NCI-H345 treated with DMSO at 0.1 percent for 48 hours (cell line): ENCODE data around the gene INS.

Source experiments
- DNase-seq: peaks from one replicate; lab custom pipeline; 2025; ENCODE audit not compliant: unreplicated experiment; lab: John Stamatoyannopoulos, UW

Gene INS

GRCh38 chr11:2122222-2122906, 38.6 kb downstream of the INS start:
- no peak for DNase-seq

GRCh38 chr11:2121227-2122130, 39.5 kb downstream of the INS start:
- DNase-seq: no peak

GRCh38 chr11:2120359-2121100, 40.5 kb downstream of the INS start:
- DNase-seq: no peak

GRCh38 chr11:2118677-2119076, 42.3 kb downstream of the INS start:
- DNase-seq: no peak

- DNase-seq: no peak
These were observed 44.3 kb downstream of the INS start for GRCh38 chr11:2116680-2117079.

- no peak for DNase-seq
These were observed 45.7 kb downstream of the INS start for GRCh38 chr11:2115308-2115707.

DNA sequence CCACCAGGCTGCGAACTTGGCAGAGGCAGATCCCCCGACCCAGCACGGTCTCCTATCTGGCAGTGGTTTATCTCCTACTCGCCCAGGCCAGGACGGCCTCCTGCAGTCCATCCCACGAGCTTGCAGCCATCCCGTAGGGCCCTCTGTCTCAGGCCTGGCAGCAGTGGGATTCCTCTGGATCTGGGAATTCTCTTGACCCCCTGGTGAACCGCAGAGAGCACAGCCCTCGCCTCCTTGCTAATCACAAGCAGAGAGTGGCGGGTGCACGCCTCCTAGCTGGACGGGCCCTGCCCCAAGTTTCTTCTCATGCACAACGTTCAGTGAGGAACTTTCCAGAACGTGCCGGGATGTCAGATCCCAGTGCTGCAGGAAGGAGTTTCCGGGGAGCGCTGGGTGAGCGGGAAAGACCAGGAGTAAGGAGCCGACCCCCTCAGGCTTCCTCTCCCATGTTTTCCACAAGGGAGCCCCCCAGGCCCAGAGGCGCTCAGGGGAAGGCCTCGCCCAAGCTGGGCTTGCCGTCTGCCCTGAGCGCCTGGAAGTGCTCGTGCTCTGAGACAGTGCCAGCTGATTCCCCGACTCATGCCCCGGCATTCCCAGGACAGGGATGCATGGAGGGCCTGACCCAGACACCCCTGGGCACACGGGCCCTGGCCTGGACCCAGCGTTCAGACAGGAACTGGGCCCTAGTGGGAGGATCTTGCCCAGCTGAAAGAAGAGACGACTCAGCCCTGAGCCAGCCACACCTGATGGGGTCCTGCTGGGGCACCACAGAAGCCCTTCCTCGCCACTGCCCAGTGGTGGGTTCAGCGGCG, 46.4 kb downstream of the INS start:
- DNase-seq: no peak

DNA sequence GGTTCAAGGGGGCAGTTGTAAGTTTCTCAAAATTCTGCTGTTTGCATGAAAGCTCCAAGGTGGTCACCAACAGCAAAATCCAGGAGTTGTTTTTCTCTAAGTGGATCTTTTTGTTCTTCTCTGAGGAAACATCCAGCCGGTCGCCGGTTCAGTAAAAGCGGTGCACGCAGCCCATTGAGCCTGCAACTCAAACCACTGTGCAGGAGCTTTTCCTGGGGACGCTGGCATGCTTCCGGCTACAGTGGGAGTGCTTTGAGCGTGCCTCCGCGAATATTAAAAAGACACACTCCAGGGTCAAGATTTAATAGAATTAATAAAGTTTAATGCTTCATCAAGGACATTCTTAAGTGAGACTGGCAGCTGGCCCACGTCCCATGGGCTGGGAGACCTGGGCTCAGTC, 47.2 kb downstream of the INS start:
- DNase-seq: no peak

GRCh38 chr11:2110521-2110920, 50.5 kb downstream of the INS start:
- no peak for DNase-seq
